Neuron (in vitro differentiated cells): Measurements from ENCODE around the gene PHKG2.

Experiments
- H2AFZ ChIP-seq: one replicate; pipeline ENCODE4 v1.6.1; 2013; ENCODE audit warnings: low read depth, mild to moderate bottlenecking, inconsistent platforms, low read length, moderate library complexity
- H3K27me3 ChIP-seq: one replicate; pipeline ENCODE4 v1.6.1; 2013; ENCODE audit warnings: low read length; ENCODE audit not compliant: insufficient read depth
- H3K36me3 ChIP-seq: one replicate; pipeline ENCODE4 v1.6.1; 2013; ENCODE audit warnings: low read length; ENCODE audit not compliant: insufficient read depth
- H3K4me1 ChIP-seq: one replicate; pipeline ENCODE4 v1.6.1; 2013; ENCODE audit warnings: low read length; ENCODE audit not compliant: insufficient read depth
- H3K4me3 ChIP-seq: 2 replicates; pipeline ENCODE4 v1.5.1; 2013; ENCODE audit warnings: mild to moderate bottlenecking, low read length, moderate library complexity
- H3K9me3 ChIP-seq: one replicate; pipeline ENCODE4 v1.6.1; 2013; ENCODE audit warnings: low read length

Gene PHKG2

GRCh38 chr16:30720694-30721093 is 27.5 kb upstream of the PHKG2 start:
- Histone ChIP-seq H3K9me3 (no peaks in the 10 kb centered on the region), H3K36me3 (peaks cover 93% of the 10 kb centered on the region), H3K4me1 (no peaks in the 10 kb centered on the region), H3K27me3 (no peaks in the 10 kb centered on the region), H3K4me3 (no peak overlapping the region), H2AFZ (no peak overlapping the region)

- Histone ChIP-seq H3K36me3 (peaks cover 93% of the 10 kb centered on the region), H2AFZ (no peak overlapping the region), H3K9me3 (no peaks in the 10 kb centered on the region), H3K27me3 (no peaks in the 10 kb centered on the region), H3K4me1 (no peaks in the 10 kb centered on the region), H3K4me3 (no peak overlapping the region)
Observed at GRCh38 chr16:30721167-30721566, 27.1 kb upstream of the PHKG2 start.

- Histone ChIP-seq H3K4me3 (no peak overlapping the region), H3K4me1 (no peaks in the 10 kb centered on the region), H2AFZ (no peak overlapping the region), H3K27me3 (no peaks in the 10 kb centered on the region), H3K36me3 (peaks cover 89% of the 10 kb centered on the region), H3K9me3 (no peaks in the 10 kb centered on the region)
Observed at GRCh38 chr16:30721606-30722005, 26.6 kb upstream of the PHKG2 start.

DNA sequence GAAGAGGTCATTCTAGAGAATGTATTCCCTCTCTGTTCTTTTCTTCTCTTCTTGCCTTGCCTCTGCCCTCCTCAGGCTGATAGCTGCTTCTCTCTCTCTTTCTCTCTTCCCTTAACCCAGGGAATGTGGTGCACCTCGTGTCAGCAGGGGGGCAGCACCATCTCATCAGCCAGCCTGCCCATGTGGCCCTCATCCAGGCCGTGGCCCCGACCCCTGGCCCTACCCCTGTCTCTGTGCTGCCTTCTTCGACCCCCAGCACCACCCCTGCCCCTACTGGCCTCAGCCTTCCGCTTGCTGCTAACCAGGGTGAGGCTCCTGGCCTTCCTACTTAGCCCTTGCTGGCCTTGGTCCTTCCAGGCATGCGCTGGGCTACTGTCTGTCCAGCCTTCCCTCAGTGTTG is 25.8 kb upstream of the PHKG2 start:
- no peaks in the 10 kb centered on the region for H3K27me3 ChIP-seq
- H3K36me3 ChIP-seq, result peaks cover 88% of the 10 kb centered on the region
- H3K9me3 ChIP-seq, result no peaks in the 10 kb centered on the region

DNA sequence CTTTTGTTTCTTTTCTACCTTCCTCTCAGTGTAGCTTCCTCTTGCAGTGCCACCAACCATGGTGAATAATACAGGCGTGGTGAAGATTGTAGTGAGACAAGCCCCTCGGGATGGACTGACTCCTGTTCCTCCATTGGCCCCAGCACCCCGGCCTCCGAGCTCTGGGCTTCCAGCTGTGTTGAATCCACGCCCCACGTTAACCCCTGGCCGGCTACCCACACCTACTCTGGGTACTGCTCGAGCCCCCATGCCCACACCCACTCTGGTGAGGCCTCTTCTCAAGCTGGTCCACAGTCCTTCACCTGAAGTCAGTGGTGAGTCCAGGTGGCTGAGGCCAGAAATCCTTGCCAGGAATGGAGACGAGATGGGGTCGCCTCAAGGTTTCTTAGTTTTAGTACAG is 25.3 kb upstream of the PHKG2 start:
- no peaks in the 10 kb centered on the region for H3K4me1 ChIP-seq
- H3K27me3 ChIP-seq, result no peaks in the 10 kb centered on the region
- H3K4me3 ChIP-seq, result no peak overlapping the region
- no peak overlapping the region for H2AFZ ChIP-seq
- peaks cover 88% of the 10 kb centered on the region for H3K36me3 ChIP-seq
- no peaks in the 10 kb centered on the region for H3K9me3 ChIP-seq

More for the DNA sequence above, 25.8 kb upstream of the PHKG2 start:
- Histone ChIP-seq H2AFZ (no peak overlapping the region), H3K4me1 (no peaks in the 10 kb centered on the region), H3K4me3 (no peak overlapping the region)

GRCh38 chr16:30723725-30724355 is 24.4 kb upstream of the PHKG2 start:
- H3K36me3 ChIP-seq, result peaks cover 90% of the 10 kb centered on the region
- no peaks in the 10 kb centered on the region for H3K27me3 ChIP-seq
- H3K4me1 ChIP-seq, result no peaks in the 10 kb centered on the region
- no peaks in the 10 kb centered on the region for H3K9me3 ChIP-seq
- H3K4me3 ChIP-seq, result no peak overlapping the region
- H2AFZ ChIP-seq, result no peak overlapping the region

- Histone ChIP-seq H3K4me1 (no peaks in the 10 kb centered on the region), H3K27me3 (no peaks in the 10 kb centered on the region), H2AFZ (no peak overlapping the region), H3K9me3 (no peaks in the 10 kb centered on the region), H3K4me3 (no peak overlapping the region), H3K36me3 (peaks cover 94% of the 10 kb centered on the region)
Observed at GRCh38 chr16:30724641-30725417, 23.4 kb upstream of the PHKG2 start.

- Histone ChIP-seq H3K4me1 (no peaks in the 10 kb centered on the region), H3K27me3 (no peaks in the 10 kb centered on the region), H3K9me3 (no peaks in the 10 kb centered on the region), H3K36me3 (peaks cover 92% of the 10 kb centered on the region), H3K4me3 (no peak overlapping the region), H2AFZ (no peak overlapping the region)
Observed at GRCh38 chr16:30725418-30725792, 22.8 kb upstream of the PHKG2 start.

DNA sequence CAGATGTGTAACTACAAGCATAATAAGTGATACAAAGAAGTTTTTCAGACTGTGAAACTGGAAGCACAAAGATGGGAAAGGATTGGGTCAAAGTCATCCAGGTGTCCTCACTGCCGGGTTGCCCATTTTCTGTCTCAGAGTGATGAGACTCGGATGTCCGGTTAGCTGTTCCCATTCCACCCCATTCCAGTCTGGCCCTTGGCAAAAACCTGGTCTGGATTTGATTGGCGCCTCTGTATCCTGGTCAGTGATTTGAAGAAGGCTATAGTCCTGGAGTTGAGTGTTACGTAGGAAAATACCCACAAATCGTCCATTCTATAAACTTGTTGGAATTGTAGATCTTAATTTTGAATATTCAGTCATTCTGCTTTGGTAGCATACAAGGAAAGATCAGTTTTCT is 19.9 kb upstream of the PHKG2 start:
- no peak overlapping the region for H3K4me3 ChIP-seq
- H3K36me3 ChIP-seq, result peaks cover 89% of the 10 kb centered on the region
- H3K27me3 ChIP-seq, result no peaks in the 10 kb centered on the region
- no peak overlapping the region for H2AFZ ChIP-seq
- H3K9me3 ChIP-seq, result no peaks in the 10 kb centered on the region
- H3K4me1 ChIP-seq, result no peaks in the 10 kb centered on the region

DNA sequence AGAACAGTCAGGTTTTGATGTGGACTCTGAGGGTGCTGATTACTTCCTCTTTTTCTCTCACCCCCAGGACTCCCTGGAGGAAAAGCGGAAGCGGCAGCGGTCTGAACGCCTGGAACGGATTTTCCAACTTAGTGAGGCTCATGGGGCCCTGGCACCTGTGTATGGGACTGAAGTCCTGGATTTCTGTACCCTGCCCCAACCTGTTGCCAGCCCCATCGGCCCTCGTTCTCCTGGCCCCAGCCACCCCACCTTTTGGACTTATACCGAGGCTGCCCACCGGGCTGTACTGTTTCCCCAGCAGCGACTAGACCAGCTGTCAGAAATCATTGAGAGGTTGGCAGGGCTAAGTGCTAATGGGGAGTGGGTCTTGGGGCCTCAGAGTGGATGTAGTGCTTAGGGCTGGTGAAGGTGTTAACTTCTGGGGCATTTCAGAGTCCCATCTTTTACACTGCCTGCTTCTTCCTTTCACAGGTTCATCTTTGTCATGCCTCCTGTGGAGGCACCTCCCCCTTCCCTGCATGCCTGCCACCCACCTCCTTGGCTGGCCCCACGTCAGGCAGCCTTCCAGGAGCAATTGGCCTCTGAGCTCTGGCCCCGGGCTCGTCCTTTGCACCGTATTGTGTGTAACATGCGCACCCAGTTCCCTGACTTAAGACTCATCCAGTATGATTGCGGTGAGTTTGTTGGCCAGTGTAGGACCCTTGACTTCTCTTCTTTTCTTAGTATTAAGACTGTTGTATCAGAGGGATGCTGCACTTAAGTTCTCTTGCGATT is 19.1 kb upstream of the PHKG2 start:
- Histone ChIP-seq H3K9me3 (no peaks in the 10 kb centered on the region), H3K4me1 (no peaks in the 10 kb centered on the region), H3K27me3 (no peaks in the 10 kb centered on the region), H2AFZ (no peak overlapping the region), H3K4me3 (no peak overlapping the region), H3K36me3 (peaks cover 88% of the 10 kb centered on the region)

DNA sequence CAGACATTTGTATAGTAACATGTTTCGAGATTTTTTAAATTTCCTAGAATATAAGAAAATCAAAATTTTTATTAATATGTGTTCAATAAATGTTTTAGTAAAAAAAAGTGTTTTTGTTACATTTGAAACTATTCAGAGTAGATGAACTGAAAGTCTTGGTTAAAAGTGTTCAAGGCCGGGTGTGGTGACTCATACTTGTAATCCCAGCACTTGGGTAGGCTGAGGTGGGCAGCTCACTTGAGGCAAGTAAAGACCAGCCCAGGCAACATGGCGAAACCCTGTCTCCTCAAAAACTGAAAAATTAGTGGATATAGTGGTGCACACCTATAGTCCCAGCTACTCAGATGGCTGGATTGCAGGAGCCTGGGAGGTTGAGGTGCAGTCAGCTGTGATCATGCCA is 16.8 kb upstream of the PHKG2 start:
- Histone ChIP-seq H2AFZ (no peak overlapping the region), H3K27me3 (no peaks in the 10 kb centered on the region), H3K4me1 (no peaks in the 10 kb centered on the region), H3K9me3 (no peaks in the 10 kb centered on the region), H3K36me3 (peaks cover 83% of the 10 kb centered on the region), H3K4me3 (no peak overlapping the region)

DNA sequence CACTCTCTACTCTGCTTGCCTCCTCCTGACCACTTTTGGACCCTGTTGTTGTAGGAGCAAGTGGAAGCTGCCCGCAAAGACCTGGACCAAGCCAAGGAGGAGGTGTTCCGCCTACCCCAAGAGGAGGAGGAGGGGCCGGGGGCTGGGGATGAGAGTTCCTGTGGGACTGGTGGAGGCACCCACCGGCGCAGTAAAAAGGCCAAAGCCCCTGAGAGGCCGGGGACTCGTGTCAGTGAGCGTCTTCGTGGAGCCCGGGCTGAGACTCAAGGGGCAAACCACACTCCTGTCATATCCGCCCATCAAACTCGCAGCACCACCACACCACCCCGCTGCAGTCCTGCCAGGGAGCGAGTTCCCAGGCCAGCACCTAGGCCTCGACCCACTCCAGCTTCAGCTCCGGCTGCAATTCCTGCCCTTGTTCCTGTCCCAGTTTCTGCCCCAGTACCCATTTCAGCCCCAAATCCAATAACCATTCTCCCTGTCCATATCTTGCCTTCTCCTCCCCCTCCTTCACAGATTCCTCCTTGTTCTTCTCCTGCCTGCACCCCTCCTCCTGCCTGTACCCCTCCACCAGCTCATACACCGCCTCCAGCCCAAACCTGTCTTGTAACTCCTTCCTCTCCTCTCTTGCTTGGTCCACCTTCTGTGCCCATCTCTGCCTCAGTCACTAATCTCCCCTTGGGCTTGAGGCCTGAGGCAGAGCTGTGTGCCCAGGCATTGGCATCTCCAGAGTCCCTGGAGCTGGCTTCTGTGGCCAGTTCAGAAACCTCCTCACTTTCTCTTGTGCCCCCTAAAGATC is 11.0 kb upstream of the PHKG2 start:
- no peak overlapping the region for H2AFZ ChIP-seq
- H3K9me3 ChIP-seq, result no peaks in the 10 kb centered on the region
- H3K27me3 ChIP-seq, result no peaks in the 10 kb centered on the region
- H3K4me3 ChIP-seq, result no peak overlapping the region
- H3K36me3 ChIP-seq, result peaks cover 80% of the 10 kb centered on the region
- no peaks in the 10 kb centered on the region for H3K4me1 ChIP-seq
